GM12891 (cell line): ENCODE results near the gene SNUPN.
A peak's percentile ranks its signal among the peaks of the same experiment; 100 is the strongest.
"Not testable (repeated sequence)": the region's sequence is repeated elsewhere in the genome, so short reads cannot be mapped to it uniquely, and the experiment has no call there.

ENCODE experiments used
- DNase-seq: peaks from one replicate; pipeline ENCODE4 v3.0.0; 2011; ENCODE audit warnings: low spot score; ENCODE audit not compliant: insufficient read length
- FAIRE-seq: peaks from 2 replicates; lab custom pipeline; 2011; peaks lifted over from hg19 to GRCh38; lab: Jason Lieb, UNC
- PAX5 ChIP-seq: IDR thresholded peaks from 2 replicates; pipeline ENCODE4 v1.6.1; 2011; ENCODE audit warnings: low read length, moderate library complexity, mild to moderate bottlenecking; ENCODE audit not compliant: insufficient read depth, severe bottlenecking
- POLR2A ChIP-seq: IDR thresholded peaks from 2 replicates; pipeline ENCODE4 v1.6.1; 2011; ENCODE audit warnings: low read depth, low read length, control low read depth
- POLR2AphosphoS5 ChIP-seq: IDR thresholded peaks from 2 replicates; pipeline ENCODE4 v1.6.1; 2011; ENCODE audit warnings: low read depth, low read length, control low read depth
- POU2F2 ChIP-seq: IDR thresholded peaks from 2 replicates; pipeline ENCODE4 v1.6.1; 2011; ENCODE audit warnings: low read depth, mild to moderate bottlenecking, control low read depth, low read length, moderate library complexity
- SPI1 ChIP-seq: IDR thresholded peaks from 2 replicates; pipeline ENCODE4 v1.6.1; 2011; ENCODE audit warnings: low read depth, low read length, control low read depth
- TAF1 ChIP-seq: IDR thresholded peaks from 2 replicates; pipeline ENCODE4 v1.6.1; 2011; ENCODE audit warnings: low read depth, low read length, control low read depth

The SNUPN gene

GRCh38 chr15:75584121-75584520, 41.4 kb downstream of the SNUPN start:
- DNase-seq (no peak), FAIRE-seq (no peak)
- TF ChIP-seq POU2F2 (no peak), TAF1 (no peak), POLR2A (no peak), PAX5 (no peak), SPI1 (no peak), POLR2AphosphoS5 (no peak)

GRCh38 chr15:75583701-75584100, 41.8 kb downstream of the SNUPN start:
- FAIRE-seq (no peak), DNase-seq (no peak)
- no peak for TF ChIP-seq POLR2A
- no peak for TF ChIP-seq POU2F2
- TF ChIP-seq POLR2AphosphoS5: no peak
- TF ChIP-seq PAX5: no peak
- no peak for TF ChIP-seq TAF1
- TF ChIP-seq SPI1: no peak

DNA sequence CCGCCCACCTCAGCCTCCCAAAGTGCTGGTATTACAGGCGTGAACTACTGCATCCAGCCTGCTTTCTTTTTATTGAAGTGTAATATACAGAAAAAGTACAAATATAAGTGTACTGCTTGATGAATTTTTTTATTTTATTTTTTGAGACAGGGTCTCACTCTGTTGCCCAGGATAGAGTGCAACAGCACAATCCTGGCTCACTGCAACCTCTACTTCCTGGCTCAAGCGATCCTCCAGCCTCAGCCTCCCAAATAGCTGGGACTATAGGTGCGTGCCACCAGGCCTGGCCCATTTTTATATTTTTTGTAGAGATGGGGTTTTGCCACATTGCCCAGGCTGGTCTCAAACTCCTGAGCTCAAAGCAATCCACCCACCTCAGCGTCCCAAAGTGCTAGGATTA, 42.6 kb downstream of the SNUPN start:
- FAIRE-seq, DNase-seq: not testable (repeated sequence)

GRCh38 chr15:75578948-75579920, 46.3 kb downstream of the SNUPN start, which contains the start of gene PTPN9:
PTPN9 (minus strand) TSS chr15:75579315; CDS start chr15:75578776, 539 bp downstream.
- DNase-seq (peak; percentile 68), FAIRE-seq (peak; percentile 50)
- TF ChIP-seq SPI1: no peak
- TF ChIP-seq POLR2A: peak; percentile 58

- DNase-seq (peak; percentile 45), FAIRE-seq (peak; percentile 9)
- TF ChIP-seq TAF1 (peak; percentile 32; the same call in 1 of the 2 replicates), POU2F2 (no peak), POLR2AphosphoS5 (no peak)
These were observed 47.2 kb downstream of the SNUPN start for GRCh38 chr15:75578173-75578947.

- DNase-seq (no peak), FAIRE-seq (no peak)
- TF ChIP-seq TAF1 (no peak), PAX5 (no peak), POLR2AphosphoS5 (no peak), SPI1 (no peak), POLR2A (no peak), POU2F2 (no peak)
These were observed 47.9 kb downstream of the SNUPN start for GRCh38 chr15:75577401-75578172.

DNA sequence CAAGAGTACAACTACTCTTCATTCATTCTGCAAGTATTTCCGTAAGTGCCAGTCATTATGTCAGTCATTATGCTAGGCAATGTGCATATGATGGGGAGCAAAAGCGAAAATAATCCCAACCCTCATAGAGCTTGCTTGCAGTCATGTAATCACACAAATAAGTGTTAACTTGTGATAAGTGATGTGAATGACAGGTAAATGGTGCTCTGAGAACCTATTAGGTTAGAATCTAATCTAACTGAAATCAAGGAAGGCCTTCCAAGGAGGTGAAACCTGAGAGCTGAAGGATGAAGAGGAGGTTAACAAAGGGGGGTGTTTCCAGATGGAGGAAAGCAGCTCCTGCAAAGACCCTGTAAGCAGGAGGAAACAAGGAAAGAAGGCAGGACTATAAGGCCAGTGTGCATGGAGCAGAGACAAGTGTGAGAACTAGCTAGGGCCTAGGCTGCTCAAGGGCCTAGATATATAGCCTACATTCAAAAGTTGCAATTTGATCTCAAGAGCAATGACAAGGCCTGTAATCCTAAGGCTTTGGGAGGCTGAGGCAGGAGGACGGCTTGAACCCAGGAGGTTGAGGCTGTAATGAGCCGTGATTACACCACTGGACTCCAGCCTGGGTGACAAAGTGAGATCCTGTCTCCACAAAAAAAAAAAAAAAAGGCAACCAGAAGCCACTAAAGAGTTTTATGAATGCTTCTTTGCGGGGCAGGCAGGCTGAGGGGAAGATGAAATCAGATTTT, 51.7 kb downstream of the SNUPN start:
- FAIRE-seq (no peak), DNase-seq (no peak)
- TF ChIP-seq PAX5: no peak
- TF ChIP-seq TAF1: no peak
- TF ChIP-seq POLR2A: no peak
- TF ChIP-seq POLR2AphosphoS5: no peak
- no peak for TF ChIP-seq POU2F2
- TF ChIP-seq SPI1: no peak

DNA sequence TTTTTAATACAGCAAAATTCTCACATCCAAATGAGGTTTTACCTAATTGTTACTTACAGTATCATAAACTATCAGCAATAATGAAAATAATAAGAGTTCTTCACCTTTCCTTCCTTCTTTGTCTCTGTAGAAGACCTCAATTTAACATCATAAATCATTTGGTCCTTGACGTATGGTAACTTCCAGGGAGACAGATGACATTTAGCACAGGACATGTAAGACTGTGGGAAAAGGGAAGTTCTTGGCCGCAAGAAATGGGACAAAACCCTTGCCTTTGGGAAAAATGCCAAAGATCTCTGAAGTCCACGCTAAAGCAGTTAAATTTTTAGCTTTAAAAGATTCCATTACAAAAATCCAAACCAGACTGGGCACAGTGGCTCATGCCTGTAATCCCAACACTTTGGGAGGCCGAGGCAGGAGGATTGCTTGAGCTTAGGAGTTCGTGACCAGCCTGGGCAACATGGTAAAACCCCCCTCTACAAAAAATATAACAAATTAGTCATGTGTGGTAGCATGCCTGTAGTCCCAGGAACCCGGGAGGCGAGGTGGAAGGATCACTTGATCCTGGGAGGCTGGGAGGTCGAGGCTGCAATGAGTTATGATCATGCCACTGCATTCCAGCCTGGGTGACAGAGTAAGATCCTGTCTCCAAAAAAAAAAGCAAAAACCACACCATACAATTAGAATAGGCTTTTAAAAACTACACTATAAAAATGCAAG, 55.2 kb downstream of the SNUPN start:
- TF ChIP-seq PAX5 (no peak), SPI1 (no peak)
- FAIRE-seq (no peak), DNase-seq (no peak)

DNA sequence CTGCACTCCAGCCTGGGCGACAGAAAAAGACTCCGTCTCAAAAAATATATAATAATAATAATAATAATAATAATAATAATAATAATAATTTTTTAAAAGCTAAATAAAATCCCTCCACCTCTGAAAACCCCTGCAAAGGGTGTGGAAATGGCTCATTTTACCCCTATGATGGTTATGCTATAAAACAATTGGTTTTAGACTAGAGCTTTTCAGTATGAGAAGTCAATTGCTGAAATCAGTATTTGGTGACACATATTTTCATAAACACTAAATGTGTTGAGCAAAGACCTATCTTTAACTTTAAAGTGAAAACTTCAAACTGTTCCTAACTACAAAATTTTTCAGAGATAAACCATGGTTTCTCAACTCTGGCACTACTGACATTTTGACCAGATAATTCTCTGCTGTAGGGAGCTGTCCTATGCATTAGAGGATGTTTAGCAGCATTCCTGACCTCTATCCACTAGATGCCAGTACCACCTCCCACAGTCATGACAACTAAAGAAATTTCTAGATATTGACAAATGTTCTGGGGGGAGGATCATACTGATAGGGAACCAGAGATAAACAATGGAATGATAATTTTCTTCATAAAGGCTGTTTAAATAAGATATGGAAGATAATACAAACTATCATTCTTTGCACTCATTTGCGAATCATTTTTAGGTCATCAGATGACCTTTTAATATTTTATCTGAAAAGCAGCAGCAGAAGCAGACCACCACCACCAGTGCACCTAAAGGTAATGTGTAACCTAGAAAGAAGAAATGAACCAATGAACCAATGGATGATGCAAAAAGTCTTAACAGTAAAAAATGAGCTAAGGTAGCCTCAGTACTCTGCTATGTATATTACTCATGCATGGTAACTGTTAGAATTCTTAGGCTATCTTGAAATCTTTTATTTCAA, 60.2 kb downstream of the SNUPN start:
- DNase-seq (no peak), FAIRE-seq (no peak)
- TF ChIP-seq SPI1 (no peak), POLR2A (no peak)
